GM20000 (cell line): ENCODE data around the gene CENPO.

Experiments
- DNase-seq: peaks from one replicate; pipeline ENCODE4 v3.0.0; 2012; ENCODE audit warnings: low spot score
- TF ChIP-seq, protein P1 (sequence below): IDR thresholded peaks from 2 replicates; pipeline ENCODE4 v1.5.1; 2012; ENCODE audit warnings: mild to moderate bottlenecking, control low read depth; ENCODE audit errors: extremely low read depth, missing control alignments

Gene CENPO

DNA sequence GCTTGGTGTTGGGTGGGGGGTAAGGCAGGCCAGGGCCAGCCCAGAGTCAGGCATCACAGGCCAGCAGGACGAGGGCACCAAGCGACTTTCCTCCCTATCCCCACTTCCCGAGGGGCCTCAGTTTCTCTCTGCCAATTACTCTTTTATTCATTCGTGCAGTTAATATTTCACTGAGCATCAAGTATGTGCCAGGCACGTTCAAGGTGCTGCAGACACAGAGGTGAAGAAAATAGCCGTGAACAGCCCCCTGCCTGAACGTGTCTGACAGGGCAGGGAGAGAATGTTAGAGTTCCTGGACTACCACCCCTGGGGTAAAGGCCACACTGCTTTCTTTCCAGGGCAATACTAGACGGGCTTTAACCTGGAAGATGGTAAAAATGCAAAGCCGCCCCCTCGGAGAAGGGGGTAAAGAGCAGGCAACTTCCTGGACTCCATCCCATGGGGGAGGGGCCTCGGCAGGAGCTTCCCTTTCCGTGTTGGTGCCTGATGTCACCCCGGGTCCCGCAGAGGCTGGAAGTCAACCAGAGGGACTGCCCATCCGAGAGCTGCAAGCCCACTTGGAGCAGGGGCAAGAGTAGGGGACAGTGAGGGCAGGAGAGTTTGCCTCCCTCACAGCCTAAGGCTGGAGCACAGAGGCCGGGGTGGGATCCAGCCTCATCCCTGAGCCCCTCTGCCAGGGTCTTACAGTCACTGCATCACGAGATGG is 47.1 kb downstream of the CENPO start:
- no peak for DNase-seq

DNA sequence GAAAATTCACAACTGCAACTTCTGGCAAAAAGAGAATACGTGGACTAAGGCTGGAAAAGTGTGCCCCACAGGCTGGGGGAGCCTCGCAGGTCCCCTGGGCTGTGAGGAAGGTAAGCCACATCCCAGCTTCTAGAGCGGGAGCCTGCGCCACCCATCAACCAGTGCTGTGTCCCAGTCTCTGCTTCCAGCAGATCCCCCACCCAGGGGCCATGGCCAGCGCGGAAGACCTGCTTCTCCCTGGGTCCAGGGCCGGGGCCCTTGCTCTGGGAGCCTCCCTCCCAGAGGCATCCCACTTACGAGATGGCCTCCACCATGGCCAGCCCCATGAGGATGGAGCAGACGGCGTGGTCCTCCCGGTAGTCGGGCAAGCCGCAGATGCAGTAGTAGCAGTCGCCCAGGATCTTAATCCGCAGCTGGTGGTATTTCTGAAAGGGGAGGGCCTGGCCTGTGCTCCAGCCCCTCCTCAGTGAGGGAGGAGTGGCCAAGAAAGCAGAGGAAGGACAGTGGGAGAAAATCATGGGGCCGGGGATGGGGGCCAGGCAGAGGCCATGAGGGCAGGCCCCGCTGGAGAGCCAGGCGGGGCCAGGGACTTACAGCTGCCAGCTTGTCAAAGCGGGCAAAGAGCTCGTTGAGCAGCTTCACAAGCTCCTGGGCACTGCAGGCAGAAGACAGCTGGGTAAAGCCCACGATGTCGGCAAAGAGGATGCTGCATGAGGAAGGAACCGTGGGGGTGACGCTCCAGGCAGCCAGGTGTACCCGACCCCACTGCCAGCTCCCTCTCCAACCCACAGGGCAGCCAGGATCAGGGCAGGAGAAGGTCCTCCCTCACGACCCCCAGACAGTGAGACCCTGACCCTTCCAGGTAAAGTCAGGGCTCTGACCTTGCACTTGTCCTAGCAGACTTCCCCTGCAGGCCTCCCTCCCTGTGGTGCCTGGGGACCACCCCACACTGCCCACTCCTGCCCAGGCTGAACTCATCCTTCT is 48.0 kb downstream of the CENPO start:
- TF ChIP-seq, protein P1, sequence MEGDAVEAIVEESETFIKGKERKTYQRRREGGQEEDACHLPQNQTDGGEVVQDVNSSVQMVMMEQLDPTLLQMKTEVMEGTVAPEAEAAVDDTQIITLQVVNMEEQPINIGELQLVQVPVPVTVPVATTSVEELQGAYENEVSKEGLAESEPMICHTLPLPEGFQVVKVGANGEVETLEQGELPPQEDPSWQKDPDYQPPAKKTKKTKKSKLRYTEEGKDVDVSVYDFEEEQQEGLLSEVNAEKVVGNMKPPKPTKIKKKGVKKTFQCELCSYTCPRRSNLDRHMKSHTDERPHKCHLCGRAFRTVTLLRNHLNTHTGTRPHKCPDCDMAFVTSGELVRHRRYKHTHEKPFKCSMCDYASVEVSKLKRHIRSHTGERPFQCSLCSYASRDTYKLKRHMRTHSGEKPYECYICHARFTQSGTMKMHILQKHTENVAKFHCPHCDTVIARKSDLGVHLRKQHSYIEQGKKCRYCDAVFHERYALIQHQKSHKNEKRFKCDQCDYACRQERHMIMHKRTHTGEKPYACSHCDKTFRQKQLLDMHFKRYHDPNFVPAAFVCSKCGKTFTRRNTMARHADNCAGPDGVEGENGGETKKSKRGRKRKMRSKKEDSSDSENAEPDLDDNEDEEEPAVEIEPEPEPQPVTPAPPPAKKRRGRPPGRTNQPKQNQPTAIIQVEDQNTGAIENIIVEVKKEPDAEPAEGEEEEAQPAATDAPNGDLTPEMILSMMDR: no peak
- DNase-seq: no peak

More for the DNA sequence above, 47.1 kb downstream of the CENPO start:
- TF ChIP-seq, protein P1: no peak

- no peak for DNase-seq
- TF ChIP-seq, protein P1: no peak
These were observed 49.1 kb downstream of the CENPO start for GRCh38 chr2:24842081-24843050.

DNA sequence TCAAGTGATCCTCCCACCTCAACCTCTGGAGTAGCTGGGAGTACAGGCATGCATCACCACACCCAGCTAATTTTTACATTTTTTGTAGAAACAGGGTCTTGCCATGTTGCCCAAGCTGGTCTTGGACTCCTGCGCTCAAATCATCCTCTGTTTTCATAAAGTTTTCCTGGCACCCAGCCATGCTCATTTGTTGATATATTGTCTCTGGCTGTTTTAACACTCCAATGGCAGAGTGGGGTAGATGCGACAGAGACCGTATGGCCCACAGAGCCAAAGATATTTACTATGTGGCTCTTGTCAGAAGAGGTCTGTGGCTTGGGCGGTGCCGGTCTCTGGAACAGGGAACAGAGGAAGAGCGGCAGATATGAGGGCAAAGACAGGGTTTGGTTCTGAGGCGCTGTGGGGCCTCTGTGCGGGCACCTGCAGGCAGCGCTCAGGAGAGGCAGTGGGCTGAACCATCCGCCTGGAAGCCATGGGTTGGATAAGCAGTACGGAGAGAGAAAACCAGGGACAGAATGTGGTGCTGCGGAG is 50.2 kb downstream of the CENPO start:
- DNase-seq: no peak
- TF ChIP-seq, protein P1: no peak

DNA sequence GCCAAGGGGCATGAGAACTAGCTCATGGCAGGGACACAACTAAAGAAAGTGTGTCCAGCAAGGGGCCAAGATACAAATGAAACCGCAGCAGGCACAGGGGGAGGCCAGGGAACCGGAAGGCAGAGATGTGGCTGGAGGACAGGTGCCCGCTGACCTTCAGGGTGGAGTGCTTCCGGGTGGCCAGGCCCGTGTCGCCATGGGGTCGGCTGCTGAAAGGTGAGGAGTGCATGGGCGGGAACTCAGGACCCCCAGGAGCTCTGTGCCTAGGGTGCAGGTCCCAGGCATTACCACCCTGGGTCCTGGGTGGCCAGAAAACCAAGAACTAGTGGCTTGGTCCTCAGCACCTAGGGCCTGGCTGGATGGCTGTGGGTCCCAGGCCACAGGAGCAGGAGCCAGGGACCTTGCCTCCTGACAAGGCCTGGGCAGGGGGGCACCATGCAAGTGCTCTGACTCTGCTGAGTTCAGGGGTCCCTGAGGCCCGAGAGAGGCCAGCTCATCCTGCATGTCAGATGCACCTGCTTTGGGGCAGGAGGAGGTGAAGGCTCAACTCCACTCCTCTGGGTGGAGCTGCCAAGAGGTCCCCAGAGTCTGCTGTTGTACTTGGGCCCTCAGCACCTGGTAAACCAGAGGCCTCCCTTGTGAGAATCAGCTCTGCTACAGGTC is 50.9 kb downstream of the CENPO start:
- TF ChIP-seq, protein P1: no peak
- DNase-seq: no peak

DNA sequence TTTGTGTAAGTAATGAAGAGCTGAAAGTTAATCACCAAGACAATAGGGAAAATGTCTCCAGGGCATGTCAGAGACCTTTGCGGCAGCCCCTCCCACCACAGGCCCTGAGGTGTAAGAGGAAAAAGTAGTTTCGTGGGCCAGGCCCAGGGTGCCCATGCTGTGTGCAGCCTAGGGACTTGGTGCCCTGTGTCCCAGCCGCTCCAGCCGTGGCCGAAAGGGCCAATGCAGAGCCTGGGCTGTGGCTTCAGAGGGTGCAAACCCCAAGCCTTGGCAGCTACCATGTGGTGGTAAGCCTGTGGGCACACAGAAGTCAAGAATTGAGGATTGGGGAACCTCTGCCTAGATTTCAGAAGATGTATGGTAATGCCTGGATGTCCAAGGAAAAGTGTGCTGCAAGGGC is 52.5 kb downstream of the CENPO start:
- TF ChIP-seq, protein P1: no peak
- DNase-seq: no peak
